GM19240 (cell line): ENCODE data around the gene SRSF2.
"Not testable (repeated sequence)": the region's sequence is repeated elsewhere in the genome, so short reads cannot be mapped to it uniquely, and the experiment has no call there.

Experiments used
- DNase-seq: peaks from one replicate; pipeline ENCODE4 v3.0.0; 2011; ENCODE audit warnings: low spot score; ENCODE audit not compliant: insufficient read length

Gene SRSF2

GRCh38 chr17:76721463-76721862 is 15.7 kb downstream of the SRSF2 start:
- DNase-seq, result no peak

GRCh38 chr17:76720941-76721340 is 16.2 kb downstream of the SRSF2 start:
- DNase-seq, result no peak

GRCh38 chr17:76720211-76720610 is 16.9 kb downstream of the SRSF2 start:
- no peak for DNase-seq

- no peak for DNase-seq
These were observed 18.6 kb downstream of the SRSF2 start for GRCh38 chr17:76718516-76718915.

DNA sequence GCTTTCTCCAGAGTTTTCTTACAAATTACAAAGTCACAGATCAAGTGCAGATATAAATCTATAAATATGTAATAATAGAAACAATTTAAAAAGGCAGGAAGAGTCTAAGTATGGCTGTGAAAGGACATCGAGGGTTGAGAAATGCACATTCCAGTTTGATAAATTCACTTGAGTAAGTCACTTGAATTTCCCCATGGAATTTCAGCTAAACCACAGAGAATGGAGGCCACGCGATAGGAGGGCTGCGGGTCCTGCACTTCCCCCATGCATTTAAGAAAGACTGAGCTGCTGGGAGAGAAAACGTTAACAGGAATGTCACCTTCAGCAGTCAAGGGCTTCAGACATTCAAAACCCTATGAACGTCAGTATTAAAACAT is 20.3 kb downstream of the SRSF2 start:
- no peak for DNase-seq

DNA sequence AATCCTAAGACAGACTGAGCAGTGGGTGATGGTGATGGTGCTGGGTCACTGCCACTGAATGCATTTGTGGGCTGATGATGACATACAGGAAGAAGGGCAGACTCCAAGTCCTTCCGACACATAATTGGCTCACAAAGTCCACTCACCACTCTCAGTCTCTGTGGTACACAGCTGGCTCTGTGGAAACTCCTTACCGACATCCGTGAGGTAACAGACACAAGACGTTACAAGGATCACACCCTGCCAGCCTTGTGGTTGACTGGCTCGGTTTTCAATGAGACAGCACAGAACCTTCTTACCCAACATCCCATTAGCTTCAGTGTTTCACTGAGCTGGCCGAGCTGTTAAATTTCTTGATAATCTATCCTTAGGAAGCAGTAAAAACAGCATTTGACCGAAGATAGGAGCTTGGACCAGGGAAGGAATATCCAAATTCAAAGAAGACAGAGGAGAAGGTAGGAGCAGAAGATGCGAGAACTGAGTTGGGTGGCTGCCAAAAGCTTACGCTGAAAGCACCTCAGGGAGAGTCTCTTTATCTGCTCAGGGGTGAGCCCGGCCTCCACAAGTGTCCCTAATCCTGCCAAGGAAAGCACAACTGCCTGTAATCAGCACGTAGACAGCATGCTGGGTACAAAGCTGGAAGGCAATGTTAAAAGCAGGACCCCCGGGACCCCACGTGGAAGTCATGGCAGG is 20.8 kb downstream of the SRSF2 start:
- no peak for DNase-seq

DNA sequence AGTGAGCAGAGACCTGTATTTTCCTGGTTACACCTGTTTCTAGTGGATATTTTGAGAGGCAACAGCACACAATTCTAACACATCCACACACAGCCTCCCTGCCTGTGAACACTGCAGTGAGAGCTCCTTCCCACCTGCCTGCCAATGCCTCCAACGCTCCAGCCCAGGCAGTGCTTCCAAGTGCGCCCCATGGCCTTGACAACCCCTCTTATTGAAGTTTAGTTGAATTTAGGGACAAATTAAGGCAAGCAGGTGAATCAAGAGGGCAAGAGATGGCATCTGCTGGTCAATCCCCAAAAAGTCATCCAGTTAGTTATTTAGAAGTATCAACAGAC is 21.7 kb downstream of the SRSF2 start:
- DNase-seq, result no peak

- no peak for DNase-seq
These were observed 22.2 kb downstream of the SRSF2 start for GRCh38 chr17:76714822-76715495.

DNA sequence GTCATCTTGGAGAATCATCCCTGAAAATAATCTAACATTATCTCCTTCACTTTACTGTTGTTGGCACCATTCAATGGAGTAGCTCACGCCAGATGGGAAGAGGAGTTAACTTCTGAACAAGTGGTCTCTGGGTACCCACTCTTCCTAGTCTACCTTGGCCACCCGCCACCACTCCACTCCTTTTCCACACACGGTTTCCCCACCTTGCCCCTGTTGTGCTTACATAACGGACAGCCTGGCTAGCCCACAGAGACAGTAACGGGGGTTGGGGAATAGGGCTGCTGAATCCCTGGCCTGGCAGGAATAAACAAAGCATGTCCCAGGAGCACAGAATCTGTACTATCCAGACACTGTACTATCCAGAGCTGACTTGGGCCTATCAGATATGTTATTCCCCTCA is 22.8 kb downstream of the SRSF2 start:
- no peak for DNase-seq

- no peak for DNase-seq
These were observed 23.4 kb downstream of the SRSF2 start for GRCh38 chr17:76713765-76714164.

DNA sequence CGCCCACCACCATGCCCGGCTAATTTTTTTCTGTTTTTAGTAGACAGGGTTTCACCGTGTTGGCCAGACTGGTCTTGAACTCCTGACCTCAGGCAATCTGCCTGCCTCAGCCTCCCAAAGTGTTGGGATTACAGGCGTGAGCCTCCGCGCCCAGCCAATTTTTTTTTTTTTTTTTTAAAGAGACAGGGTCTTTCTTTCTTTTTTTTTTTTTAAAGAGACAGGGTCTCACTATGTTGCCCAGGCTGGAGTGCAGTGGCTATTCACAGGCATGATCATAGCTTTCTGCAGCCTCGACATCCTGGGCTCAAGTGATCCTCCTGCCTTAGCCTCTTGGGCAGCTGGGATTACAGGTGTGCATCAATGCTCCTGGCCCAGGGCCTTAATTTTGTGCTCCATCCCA is 24.8 kb downstream of the SRSF2 start:
- DNase-seq, result not testable (repeated sequence)

DNA sequence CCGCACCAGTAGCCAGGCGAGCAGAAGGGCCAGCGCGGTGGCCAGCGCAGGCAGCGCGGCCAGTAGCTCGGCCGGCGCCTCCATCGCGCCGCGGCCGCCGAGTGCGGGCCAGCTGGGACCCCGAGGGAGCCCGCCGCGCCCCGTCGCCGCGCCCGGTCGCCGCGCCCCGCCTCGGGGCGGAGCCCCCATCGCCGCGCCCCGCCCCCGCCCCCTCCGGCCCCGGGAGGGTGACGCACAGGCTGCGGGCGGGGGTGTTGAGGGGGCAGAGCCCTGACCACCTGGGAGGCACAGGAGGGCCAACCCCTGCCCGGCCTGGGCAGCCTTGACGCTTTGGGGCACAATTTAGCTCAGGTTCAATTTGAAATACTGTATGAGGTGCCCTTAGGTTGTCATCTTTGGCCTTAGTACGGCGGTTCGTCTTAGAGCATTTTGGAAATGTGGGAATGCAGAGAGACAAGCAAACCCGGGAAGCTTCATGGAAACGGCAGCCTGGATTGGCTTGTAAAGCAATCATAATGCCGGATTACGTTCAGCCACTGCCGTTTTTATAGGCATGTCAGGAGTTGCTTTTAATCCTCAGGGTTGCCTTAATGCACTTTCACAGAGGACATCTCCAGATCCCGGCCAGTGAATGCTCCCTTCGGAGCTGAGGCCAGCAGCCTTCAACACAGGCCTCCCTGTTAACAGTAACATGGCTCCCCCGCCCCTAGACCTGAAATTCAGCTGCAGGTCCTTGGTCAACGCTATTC is 26.1 kb downstream of the SRSF2 start, which contains the start of gene MXRA7:
TSS of gene MXRA7 (minus strand) at position 103 of the 749 bp plus-strand sequence. CDS start at position 84, 19 bp downstream.
- DNase-seq, result no peak

GRCh38 chr17:76709951-76710862 is 26.9 kb downstream of the SRSF2 start:
- DNase-seq, result not testable (repeated sequence)

- DNase-seq, result no peak
These were observed 27.8 kb downstream of the SRSF2 start for GRCh38 chr17:76709077-76709950.

DNA sequence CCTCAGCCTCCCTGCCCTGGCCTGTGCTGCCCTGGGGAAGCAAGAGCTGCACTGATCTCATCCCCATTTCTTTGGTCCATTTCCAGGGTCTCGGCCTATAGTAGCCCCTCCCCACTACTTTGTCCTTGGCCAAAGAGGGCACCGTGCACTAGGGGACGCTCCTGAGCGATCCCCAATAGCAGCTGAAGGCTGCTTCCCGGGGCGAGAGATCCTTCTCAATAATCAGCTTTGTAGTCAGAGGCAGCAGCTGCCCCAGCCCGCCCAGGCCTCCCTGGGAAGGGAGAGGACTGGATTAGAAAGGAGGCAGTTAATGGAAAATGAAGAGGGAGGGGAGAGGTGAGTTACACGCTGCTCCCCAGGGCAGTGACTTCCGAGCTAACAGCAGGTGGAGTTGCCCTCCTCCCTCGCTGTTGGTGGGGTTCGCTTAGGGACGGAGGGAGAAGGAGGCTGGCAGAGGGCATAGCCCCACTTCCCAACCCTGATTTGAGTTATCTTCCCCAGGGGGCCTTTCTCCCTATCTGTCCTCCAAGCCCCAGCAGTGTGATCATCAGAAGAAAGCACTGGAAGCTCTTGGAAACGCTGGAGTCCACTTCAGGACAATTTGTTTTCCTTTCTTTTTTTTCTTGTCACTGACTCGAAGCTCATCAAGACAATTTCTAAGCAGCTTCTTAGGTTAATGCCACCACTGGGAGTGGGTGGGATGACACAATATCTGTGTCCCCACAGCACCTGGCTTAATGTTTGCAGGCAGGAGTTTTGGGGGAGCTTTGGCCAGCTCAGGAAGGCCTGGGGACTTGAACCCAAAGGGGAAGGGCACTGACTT is 28.9 kb downstream of the SRSF2 start:
- DNase-seq, result no peak

DNA sequence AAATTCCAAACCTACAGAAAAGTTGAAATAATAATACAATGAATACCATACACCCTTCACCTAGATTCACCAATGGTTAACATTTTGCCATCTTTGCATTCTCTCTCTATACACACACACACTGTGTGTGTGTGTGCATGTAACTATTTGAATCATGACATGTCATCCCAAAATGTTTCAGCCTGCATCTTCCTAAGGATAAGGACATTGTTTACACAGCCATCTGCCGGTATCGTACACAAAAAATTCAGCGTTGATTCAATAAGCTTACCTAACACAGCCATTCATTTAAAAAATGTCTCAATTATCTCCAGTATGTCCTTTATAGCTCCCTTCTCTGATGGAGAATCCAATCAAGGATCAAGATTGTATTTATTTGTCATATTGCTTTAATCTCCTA is 30.3 kb downstream of the SRSF2 start:
- DNase-seq, result no peak

- DNase-seq, result no peak
These were observed 32.3 kb downstream of the SRSF2 start for GRCh38 chr17:76704805-76705204.

GRCh38 chr17:76702941-76703637 is 34.0 kb downstream of the SRSF2 start:
- DNase-seq, result no peak

- no peak for DNase-seq
These were observed 35.1 kb downstream of the SRSF2 start for GRCh38 chr17:76702076-76702475.
